DOHH2 (cell line): Measurements from ENCODE around the gene PTCRA.

Experiments used
- EZH2phosphoT487 ChIP-seq: fragments of 200-600 bp; sonication (generic); IDR thresholded peaks from 2 replicates; pipeline ENCODE4 v1.6.1; 2017; ENCODE audit warnings: borderline replicate concordance, mild to moderate bottlenecking, antibody characterized with exemption, low read length, moderate library complexity, mixed read lengths
- TF ChIP-seq, protein P1 (sequence below): fragments of 200-600 bp; sonication (generic); IDR thresholded peaks from one replicate; pipeline ENCODE4 v1.5.1; 2014; ENCODE audit warnings: antibody characterized with exemption, mild to moderate bottlenecking, low read depth, low read length; ENCODE audit not compliant: poor library complexity, severe bottlenecking

GRCh38 chr6:42967228-42967627, 51.4 kb downstream of the PTCRA start:
- TF ChIP-seq, protein P1, sequence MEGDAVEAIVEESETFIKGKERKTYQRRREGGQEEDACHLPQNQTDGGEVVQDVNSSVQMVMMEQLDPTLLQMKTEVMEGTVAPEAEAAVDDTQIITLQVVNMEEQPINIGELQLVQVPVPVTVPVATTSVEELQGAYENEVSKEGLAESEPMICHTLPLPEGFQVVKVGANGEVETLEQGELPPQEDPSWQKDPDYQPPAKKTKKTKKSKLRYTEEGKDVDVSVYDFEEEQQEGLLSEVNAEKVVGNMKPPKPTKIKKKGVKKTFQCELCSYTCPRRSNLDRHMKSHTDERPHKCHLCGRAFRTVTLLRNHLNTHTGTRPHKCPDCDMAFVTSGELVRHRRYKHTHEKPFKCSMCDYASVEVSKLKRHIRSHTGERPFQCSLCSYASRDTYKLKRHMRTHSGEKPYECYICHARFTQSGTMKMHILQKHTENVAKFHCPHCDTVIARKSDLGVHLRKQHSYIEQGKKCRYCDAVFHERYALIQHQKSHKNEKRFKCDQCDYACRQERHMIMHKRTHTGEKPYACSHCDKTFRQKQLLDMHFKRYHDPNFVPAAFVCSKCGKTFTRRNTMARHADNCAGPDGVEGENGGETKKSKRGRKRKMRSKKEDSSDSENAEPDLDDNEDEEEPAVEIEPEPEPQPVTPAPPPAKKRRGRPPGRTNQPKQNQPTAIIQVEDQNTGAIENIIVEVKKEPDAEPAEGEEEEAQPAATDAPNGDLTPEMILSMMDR, result no peak
- TF ChIP-seq EZH2phosphoT487, result no peak
